Iris pigment epithelial cell (primary cell): Measurements from ENCODE around the gene SLC4A11.

Experiments
- DNase-seq: peaks from one replicate; pipeline ENCODE4 v3.0.0-alpha.2; 2011; ENCODE audit warnings: low read depth

The SLC4A11 gene

DNA sequence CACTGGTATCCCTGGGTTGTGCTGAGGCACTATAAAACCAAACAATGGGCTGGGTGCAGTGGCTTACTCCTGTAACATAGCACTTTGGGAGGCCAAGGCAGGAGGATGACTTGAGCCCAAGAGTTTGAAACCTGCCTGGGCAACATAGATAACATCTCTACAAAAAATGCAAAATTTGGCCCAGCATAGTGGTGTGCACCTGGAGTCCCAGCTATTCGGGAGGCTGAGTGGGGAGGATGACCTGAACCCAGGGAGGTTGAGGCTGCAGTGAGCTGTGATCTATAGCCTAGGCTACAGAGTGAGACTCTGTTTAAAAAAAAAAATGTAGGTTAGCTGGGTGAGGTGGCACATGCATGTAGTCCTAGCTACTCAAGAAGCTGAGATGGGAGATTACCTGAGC lies 7.7 kb upstream of the SLC4A11 start:
- no peak for DNase-seq

DNA sequence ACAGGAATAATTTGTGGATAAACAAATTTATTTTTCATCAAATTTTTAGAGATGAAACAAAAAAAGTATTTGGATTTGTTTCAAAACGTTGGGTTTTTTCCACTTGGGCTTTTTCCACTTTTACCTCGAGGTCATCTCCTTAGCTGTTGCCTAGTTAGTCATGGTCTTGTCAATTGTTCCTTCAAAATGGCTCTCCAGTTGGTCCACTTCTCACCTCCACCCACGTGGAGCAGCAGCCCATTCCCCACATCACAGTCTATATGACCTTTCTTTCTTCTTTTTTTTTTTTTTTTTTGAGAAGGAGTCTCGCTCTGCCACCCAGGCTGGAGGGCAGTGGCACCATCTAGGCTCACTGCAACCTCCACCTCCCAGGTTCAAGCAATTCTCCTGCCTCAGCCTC lies 6.7 kb upstream of the SLC4A11 start:
- DNase-seq, result no peak

DNA sequence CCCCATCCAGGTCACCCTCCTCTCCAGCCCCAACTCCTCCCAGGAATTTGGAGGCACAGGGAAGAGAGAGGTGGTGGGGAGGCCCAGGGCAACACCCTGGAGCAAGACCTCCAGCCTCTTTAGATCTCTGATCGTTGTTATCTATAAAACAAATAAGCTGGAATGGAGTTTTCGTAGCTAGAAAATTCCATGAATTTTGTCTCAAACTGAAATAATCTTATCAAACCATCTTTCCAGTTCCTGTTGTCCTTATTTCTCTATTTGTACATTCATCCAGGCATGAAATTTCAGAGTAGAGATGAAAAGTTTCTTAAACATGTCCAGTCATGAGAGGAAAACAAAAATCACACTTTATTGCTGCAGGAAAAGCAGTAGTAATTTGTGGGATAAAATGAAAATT lies 6.2 kb upstream of the SLC4A11 start:
- no peak for DNase-seq

DNA sequence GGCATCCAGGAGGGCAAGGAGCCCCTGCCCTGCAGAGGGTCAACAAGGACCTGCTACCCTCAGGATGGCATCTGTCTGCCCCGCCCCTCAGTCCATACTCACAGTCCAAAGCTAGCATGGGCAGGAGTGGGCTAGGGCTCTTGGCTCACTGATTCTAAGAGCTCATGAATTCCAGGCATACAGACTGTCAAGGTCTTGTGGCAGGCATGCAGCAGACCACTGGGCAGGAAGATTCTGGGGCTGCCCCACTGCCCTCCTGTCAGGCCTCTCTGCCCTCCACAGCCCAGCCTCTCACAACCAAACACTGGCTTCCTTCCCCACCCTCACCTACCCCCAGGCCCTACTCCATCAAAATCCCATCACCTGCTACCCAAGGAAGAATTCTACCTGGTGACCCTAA lies 5.6 kb upstream of the SLC4A11 start:
- no peak for DNase-seq

DNA sequence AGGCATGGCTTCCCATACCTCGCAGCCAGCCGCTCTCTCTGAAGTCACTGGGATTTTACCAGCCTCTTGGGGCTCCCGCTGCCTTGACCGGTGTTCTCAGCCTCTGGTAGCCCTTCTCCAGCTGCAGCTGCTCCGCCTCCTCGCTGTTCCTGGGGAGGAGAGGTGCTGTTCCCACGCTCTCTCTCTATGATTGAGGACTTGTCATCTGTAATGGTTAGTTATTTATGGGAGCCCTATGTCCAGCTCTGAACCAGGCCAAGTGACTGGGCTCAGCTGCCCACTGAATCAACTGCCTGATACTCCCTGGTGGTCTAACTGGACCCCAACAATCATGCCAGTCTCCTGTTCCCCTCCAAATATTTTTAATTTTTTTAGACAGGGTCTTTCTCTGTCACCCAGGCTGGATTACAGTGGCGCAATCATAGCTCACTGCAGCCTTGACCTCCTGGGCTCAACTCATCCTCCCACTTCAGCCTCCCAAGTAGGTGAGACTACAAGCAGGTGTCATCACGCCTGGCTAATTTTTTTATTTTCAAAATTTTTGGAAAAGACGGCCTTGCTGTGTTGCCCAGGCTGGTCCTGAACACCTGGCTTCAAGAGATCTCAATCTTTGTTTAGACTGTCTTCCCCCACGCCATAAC lies 4.8 kb upstream of the SLC4A11 start:
- DNase-seq, result no peak

DNA sequence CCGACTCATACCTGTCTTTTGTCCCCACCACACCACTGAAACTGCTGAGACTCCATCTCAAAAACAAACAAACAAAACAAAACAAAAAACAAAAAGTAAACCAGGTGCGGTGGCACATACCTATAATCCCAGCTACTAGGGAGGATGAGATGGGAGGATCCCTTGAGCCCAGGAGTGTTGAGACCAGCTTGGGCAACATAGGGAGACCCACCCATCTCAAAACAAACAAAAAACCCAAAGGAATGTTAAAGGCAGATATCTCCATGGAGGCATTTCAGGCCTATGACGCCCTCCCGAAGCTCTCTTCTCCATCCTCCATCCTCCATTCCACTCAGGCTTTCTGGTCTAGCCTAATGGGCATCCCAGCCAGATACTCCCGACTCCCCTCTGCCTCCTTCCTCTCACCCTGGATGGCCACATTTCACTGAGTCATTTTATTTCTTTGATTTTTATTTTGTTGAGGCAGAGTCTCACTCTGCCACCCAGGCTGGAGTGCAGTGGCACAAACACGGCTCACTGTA lies 3.2 kb upstream of the SLC4A11 start:
- DNase-seq, result no peak

DNA sequence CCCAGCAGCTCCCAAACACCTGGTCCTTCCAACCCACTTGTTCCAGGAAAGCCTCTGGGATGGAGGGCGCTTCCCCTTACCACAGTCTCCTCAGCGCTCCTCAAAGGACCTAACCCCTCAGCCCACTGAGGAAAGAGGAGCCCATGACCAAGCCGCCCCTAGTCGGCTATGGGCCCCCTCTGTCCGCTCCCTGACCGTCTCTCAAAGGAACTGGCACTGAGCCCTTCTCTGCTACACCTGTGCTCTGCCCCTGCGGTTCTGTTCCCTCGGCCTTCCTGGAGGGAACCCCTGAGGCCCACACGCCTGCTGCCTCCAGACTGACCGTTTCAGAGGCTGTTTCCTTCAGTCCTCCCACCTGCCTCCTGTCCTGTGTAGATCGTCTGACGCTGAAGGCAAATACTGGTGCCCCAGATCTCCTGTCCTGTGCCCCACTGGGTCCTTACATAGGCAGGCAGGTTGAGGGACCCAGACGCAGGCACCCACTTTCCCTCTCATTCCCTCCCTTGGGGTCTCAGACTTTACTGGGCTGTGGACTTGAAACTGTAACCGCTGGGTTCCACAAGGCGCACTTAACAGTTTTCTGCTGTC lies 1.9 kb upstream of the SLC4A11 start:
- DNase-seq, result no peak

DNA sequence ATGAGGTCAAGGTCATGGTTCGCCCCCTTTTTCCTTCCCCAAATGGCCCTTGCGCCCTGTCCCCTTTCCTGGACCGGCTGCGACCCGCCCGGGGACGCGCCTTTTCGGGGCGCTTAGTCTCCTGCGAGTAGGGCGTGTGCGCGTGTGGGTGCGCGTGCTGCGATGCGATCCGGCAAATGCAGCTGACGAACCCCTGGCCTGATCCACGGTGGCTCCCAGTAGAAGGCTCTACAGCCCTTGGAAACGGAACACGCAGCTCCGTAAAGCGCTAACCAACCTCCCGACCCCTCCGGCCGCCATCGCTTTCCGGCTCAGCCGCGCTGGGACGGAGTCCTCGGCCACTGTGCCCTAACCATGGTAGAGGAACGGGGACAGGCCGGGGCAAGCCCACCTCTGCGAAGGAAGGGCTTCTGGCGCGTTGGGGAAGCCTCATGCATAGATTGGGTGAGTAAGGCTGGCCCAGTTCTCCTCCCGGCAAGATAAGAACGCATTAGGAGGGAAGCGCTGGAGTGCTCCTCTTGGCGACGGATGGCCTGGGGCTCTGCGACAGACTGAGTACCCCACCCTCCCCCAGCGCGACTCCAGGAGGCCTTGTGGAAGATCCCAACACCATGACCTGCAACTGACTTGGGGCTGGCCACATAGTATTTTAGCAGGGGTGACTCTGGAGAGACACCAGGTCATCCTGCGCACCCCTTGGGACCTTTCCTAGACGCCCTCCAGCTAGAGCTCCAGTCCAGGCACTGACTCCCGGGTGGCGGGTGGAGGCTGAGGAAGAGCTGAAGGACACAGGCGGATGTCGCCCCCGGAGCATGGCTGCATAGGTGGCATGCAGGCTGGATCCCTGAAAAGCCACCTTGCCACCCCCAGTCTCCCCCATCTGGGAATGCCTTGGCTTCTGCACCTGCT lies 1.1 kb upstream of the SLC4A11 start:
- DNase-seq, result peak; percentile 52

DNA sequence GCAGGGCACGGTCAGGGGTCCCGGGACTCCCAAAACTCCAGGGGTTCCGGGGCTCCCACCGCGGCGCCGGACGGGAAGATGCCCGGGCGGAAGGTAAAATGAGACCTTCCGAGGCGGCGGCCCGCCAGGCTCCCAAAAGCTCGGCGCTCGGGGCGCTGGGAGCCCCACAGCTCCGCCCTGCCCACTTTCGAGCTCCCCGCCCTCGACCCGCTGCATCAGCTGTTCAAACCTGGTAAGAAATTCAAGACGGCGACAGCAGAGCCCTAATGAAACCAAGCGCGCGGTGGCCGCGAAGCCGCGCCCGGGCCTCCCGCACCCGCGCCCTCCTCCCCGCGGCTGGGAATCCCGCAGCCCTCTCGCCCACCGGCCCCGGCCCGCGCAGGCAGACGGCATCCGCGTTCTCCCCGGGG lies 369 bp downstream of the SLC4A11 start:
- peak; percentile 37 for DNase-seq

DNA sequence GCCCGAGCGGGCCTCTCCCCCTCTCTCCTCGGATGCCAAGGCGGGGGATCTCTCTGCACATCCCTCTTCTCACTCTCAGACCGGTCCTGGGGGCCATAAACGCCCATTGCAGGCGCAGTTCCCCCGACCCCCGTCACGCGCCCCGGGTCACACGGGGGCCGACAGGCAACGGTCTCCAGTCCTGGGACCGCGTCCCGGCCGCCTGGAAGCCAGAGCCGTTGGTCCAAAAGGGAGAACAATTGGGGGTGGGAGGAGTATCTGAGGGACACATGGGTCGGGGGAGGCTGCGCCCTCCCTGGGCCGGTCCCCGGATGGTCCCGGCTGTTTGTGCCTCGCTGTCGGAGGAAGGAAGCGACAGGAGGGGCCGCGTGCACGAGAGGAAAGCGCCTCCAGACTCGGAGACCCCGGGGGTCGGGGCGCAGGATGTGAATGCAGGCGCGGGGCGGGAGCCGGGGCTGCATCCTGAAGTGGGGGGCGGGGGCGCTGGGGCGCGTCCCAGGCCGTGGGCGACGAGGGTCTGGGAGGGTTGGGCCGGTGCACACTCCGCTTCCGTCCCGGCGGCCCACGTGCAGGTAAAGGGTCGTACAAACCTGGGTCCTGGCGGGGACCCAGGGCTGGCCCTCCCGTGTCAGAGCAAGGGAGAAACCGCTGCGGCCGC lies 903 bp downstream of the SLC4A11 start:
- no peak for DNase-seq

DNA sequence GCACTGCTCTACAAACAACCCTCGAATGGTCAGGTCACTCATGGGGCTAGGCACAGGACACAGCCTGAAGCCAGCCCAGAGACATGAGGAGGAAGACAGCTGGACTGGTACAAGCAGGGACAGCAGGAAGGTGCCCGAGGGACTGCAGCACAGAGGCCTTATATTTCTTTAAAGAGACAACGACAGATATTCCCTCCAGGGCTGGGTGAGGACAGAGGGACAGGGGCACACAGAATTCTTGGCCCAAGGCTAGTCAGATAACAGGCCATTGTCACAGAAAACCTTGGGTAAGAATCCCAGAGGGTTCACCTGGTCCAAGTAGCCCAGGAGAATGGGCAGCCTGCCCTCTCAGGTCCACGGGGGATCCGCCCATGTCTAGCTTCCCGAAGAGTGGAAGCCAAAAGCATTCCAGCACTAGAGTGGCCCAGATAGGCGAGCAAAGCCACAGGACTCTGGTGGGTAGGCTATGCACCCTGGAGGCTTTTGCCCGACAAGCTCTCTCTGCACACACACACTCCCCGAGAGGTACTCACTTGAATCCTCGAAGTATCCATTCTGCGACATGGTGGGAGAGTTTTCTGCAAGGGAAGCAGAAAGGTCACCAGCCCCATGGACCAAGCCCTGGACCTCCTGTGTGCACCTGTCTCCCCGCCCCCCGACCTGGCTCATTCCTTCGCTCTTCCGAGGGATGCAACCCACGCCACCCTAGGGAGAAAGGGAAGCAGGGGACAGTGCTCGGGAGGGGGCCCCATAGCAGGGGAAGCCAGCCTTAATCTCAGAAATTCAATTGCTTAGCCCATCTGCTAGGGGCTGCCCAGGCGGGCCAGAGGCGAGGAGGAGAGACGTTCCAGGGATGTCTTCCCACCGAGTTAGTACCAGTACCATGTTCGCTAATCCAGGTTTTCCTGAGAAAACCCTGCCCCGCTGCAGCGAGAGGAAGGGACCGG lies 1.7 kb downstream of the SLC4A11 start:
- no peak for DNase-seq

DNA sequence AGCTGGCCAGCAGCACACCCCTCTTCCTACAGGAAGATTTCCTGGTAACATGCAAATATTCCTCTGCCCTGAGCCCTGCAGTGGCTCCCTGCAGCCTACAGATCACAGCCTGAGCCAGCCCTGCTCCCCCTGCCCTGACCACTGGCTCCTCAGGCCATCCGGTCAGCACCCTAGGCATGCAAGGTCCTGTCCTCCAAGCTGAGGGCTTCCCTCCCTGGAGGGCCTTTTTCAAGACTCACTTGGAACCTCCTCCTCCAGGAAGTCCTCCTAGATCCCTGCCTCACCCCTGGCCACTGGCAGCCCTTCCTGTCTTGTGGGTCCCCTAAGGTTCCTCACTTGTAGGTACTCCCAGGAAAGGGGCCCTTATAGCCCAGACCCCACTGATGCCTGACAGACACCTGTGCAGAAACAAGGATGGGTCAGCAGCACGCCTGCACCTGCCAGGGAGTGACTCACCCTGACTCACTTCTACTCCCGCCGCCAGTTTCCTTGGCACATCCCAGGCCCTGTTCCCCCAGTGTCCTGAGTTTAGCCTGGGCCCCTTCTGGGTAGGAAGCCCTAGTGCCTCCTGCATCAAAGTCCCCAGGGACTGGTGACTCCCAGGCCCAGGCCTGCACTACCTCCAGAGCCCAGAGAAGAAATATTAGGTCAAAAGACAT lies 3.2 kb downstream of the SLC4A11 start:
- DNase-seq, result no peak

DNA sequence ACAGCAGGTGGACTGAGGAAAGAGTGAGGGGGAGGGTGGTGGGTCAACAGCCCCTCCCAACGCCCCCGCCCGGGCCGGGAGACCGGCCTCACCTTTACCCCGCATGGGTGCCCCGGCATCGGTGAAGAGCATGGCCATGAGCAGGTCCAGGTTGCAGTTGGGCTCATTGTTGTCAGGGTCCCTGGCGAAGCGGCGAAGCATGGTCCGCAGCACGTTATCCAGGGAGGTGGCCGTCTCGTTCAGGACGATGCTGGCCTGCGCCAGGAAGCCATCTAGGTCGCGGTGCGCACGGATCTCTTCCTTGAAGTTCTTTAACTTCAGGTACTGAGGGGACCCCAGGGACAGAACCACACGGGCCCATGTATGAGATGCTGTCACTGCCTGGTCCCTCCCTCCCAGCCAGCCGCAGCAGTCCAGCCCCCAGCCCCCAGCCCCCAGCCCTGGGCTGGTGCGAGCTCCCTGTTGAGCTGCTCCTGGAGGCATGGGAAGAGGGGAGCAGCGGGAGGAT lies 4.9 kb downstream of the SLC4A11 start:
- no peak for DNase-seq

DNA sequence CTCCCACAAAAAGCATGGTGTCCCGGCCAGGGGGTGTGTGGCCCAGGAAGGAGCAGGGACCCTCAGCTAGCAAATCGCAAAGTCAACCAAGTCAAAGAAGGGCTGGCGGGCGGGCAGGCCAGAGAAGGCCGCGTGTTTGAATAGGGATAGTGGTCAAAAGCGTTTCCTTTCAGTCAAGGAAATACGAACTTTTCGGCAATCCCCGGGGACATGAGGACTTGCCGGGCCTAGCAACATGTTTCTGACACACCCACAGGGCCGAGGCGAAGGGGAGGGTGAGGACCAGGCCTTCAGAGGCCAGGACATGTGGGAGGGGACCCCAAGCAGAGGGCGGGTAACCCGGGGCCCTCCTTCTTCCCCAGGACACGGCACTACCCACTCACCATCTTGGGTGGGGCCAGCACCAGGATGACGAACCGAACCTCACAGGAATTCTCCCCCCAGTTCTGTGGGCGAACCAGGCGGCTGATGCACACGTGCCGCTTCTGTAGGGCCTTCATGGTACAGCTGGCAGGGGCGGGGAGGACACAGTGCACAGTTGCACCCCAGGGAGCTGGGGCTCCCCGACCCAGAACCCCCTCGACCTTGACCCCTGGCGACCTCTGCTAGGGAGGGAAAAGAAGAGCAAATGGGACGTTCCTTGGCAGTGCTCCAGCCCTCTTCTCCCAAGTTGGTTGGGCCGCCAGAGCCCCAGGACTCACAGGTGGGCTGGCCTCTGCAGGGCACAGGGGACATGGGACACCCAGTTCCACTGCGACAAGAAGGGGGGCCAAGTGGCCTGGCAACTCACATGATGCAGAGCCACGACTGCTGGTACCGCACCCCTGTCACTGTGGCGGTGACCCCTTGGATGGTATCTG lies 5.6 kb downstream of the SLC4A11 start:
- no peak for DNase-seq

DNA sequence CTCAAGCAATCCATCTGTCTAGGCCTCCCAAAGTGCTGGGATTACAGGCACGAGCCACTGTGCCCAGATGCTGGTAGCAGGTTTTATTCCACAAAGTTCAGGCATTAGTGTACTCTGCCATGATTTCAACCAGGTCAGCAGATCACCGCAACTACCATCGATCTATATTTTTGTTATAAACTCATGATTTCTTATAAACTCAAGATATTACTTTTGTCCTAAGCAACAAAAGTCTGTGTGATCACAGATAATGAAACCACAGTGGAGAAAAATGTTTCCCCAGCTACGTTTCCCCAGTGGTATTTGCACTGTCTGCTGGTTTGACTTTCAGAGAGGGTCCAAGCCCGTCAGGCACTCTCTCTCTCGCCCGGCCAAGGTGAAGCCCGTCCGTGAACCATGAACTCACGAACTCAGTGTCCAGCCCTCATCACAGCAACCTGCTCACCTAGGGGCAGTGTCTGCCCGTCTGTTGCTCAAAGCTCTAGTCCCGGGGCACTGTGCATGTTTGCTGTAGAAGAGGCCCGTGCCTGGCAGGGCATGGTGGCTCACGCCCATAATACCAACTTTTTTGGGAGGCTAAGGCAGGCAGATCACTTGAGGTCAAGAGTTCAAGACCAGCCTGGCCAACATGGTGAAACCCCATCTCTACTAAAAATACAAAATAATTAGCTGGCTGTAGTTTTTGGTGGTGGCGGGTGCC lies 7.0 kb downstream of the SLC4A11 start:
- DNase-seq, result no peak

DNA sequence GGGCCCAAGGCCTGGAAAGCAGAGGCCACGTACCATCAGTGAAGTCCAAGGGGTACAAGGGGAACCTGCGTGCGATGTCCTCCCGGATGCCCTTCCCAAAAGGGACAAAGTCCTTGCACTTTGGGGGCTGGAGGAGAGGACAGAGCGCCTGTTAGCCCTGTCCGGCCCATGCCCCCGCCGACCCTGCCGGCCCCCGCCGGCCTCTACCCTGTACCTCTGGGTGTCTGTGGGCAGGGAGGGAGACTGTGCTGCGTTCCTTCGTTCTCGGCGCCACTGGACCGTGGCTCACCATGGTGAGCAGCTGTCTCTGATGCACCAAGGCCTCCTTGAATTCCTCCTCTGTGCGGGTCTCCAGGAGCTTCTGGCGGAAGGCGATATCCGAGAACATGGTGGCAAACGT lies 7.9 kb downstream of the SLC4A11 start:
- DNase-seq, result no peak

DNA sequence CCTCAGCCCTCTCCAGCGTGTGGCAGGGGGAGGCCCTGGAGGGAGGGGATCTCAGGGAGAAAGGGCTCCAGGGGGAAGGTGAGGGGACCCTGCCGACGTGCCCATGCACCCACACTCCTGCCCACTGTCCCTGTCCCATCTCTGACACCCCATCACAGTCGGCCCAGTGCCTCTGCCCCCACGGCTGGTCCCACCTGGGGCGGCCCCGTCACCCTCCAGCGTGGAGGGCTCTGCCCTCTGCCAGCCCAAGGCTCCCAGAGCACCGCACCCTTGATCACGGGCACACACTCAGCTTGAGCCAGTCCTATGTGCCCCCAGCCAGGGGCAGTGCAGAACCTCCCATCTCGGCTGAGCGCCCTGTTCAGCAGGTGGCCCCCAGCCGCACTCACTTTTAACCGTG lies 9.2 kb downstream of the SLC4A11 start:
- DNase-seq, result no peak

DNA sequence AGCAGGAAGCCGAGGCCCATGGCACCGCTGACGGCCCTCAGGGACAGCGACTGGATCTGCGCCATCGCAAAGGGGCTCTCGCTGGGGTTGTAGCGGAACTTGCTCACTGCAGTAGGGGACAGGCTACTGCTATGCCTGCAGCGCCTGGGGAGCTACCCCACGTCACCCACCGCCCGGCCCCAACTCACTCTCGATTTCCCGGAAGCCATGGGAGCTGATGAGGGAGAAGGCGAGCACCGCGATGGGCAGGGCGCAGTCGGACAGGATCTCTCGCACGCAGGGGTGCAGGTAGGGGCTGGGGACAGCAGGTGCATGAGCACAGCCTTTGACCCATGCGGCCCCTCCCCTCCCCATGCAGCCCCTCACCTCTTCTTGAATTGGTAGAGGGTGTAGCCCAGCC lies 9.8 kb downstream of the SLC4A11 start:
- no peak for DNase-seq

DNA sequence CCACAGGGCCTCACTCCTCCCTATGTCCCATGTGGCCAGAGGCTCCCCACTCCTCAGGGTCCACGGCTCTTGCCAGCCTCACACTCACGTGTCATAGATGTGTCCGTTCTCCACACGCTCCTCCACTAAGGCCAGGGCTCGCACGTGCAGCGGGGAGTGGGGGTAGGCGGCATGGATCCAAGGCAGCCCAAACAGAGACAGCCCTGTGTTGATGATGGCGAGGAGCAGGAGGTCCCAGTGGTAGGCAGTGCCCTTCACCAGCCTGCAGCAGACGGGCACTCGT lies 10.3 kb downstream of the SLC4A11 start:
- no peak for DNase-seq
